Astrocyte (in vitro differentiated cells and primary cell): Measurements from ENCODE around the gene NOXO1. TPM values are rescaled to one million over a fixed set of nuclear protein-coding genes. Genes with fewer than 3 reads are reported as not detected.
A peak's percentile ranks its signal among the peaks of the same experiment; 100 is the strongest.

ENCODE experiments used
- DNase-seq: peaks from one replicate; pipeline ENCODE4 v3.0.0-alpha.2; 2010; ENCODE audit warnings: low read depth
- FAIRE-seq: peaks from 2 replicates; lab custom pipeline; 2011; peaks lifted over from hg19 to GRCh38; lab: Jason Lieb, UNC
- H2AFZ ChIP-seq: 2 replicates; pipeline ENCODE4 v1.6.0; 2012; ENCODE audit warnings: low read depth, low read length, inconsistent platforms
- H3K27ac ChIP-seq: 2 replicates; pipeline ENCODE4 v1.5.1; 2011; ENCODE audit warnings: low read depth, low read length, inconsistent platforms
- H3K27me3 ChIP-seq: 2 replicates; pipeline ENCODE4 v1.6.0; 2011; ENCODE audit warnings: low read length, inconsistent platforms; ENCODE audit not compliant: insufficient read depth
- H3K36me3 ChIP-seq: 2 replicates; pipeline ENCODE4 v1.5.1; 2011; ENCODE audit warnings: low read length, inconsistent platforms; ENCODE audit not compliant: insufficient read depth
- H3K4me1 ChIP-seq: 2 replicates; pipeline ENCODE4 v1.5.1; 2011; ENCODE audit warnings: low read length, inconsistent platforms; ENCODE audit not compliant: insufficient read depth
- H3K4me2 ChIP-seq: 2 replicates; pipeline ENCODE4 v1.6.0; 2012; ENCODE audit warnings: low read length, inconsistent platforms
- H3K4me3 ChIP-seq: 2 replicates; pipeline ENCODE4 v1.5.1; 2011; ENCODE audit warnings: low read depth, mild to moderate bottlenecking, low read length, inconsistent platforms; ENCODE audit not compliant: insufficient read depth
- H3K79me2 ChIP-seq: 2 replicates; pipeline ENCODE4 v1.6.0; 2012; ENCODE audit warnings: mild to moderate bottlenecking, low read length, inconsistent platforms; ENCODE audit not compliant: insufficient read depth
- H3K9ac ChIP-seq: 2 replicates; pipeline ENCODE4 v1.6.0; 2012; ENCODE audit warnings: mild to moderate bottlenecking, low read length, inconsistent platforms
- H3K9me3 ChIP-seq: 2 replicates; pipeline ENCODE4 v1.5.1; 2012; ENCODE audit warnings: low read depth, mild to moderate bottlenecking, low read length, inconsistent platforms; ENCODE audit not compliant: insufficient read depth
- H4K20me1 ChIP-seq: 2 replicates; pipeline ENCODE4 v1.6.0; 2012; ENCODE audit warnings: low read length, inconsistent platforms; ENCODE audit not compliant: insufficient read depth
- H3K27ac Mint-ChIP-seq: one replicate; pipeline ENCODE4 v1.8.0; 2021; ENCODE audit warnings: mild to moderate bottlenecking, mixed read lengths; ENCODE audit not compliant: unreplicated experiment
- H3K27me3 Mint-ChIP-seq: one replicate; pipeline ENCODE4 v1.8.0; 2021; ENCODE audit warnings: low read depth, mixed read lengths; ENCODE audit not compliant: unreplicated experiment
- H3K36me3 Mint-ChIP-seq: one replicate; pipeline ENCODE4 v1.8.0; 2021; ENCODE audit warnings: low read depth, mixed read lengths; ENCODE audit not compliant: unreplicated experiment
- H3K4me1 Mint-ChIP-seq: one replicate; pipeline ENCODE4 v1.8.0; 2021; ENCODE audit warnings: low read depth, mixed read lengths; ENCODE audit not compliant: unreplicated experiment
- H3K4me3 Mint-ChIP-seq: one replicate; pipeline ENCODE4 v1.8.0; 2021; ENCODE audit warnings: mild to moderate bottlenecking, moderate library complexity, mixed read lengths; ENCODE audit not compliant: unreplicated experiment
- H3K9me3 Mint-ChIP-seq: one replicate; pipeline ENCODE4 v1.8.0; 2021; ENCODE audit warnings: mild to moderate bottlenecking, mixed read lengths; ENCODE audit not compliant: unreplicated experiment
- EZH2 ChIP-seq: IDR thresholded peaks from 2 replicates; pipeline ENCODE4 v1.6.1; 2012; ENCODE audit warnings: mild to moderate bottlenecking, low read length, inconsistent platforms; ENCODE audit not compliant: insufficient read depth
- total RNA-seq: library from RNA; stranded (reverse); gene quantifications from 2 replicates; pipeline ENCODE4 v1.2.1, GENCODE V29; 2021
- TF ChIP-seq, protein P1 (sequence below): IDR thresholded peaks from 2 replicates; pipeline ENCODE4 v1.5.1; 2011; ENCODE audit warnings: low read depth, mild to moderate bottlenecking, inconsistent platforms, low read length, moderate library complexity; ENCODE audit not compliant: insufficient read depth

NOXO1 gene
- total RNA-seq, 1 donor from 2014 or later: 0.89 TPM

DNA sequence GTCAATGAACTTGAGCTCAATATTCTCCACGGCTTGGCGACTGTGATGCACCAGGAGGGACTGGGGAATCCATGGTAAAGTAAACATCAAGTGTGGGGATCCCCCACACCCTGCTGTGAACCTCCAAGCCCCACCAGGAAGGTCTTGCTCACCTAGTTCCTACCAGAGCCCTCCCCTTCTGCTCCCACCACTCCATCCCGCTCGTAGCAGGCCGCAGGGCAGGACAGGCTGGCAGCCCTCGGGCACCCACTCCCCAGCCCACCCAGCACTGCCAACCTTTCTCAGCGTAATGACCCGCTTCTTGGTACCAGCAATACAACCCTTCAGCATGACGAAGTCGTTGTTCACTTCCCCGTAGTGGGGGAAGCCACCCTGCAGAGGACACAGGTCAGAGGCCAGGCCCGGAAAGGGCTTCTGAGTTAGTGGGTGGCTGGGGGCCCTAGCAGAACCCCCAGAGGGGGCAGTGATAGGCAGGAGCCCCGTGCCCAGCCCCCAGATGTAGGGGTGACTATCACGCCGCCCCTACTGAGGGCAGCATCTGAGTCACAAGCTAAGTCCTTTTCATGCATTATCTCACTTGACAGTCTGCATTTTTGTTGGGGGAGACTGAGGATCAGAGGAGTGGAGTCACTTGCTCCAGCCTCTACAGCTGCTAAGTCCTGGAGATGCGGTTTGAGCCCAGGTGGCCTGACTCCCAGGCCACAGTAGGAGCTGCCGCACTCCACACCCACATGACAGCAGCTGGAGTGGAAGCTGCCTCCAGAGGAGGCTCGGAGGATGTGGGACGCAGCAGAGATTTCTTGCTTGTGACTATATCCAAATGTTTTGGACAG, 35.5 kb downstream of the NOXO1 start:
- peaks cover 9% of the 10 kb centered on the region for H3K79me2 ChIP-seq
- no peak overlapping the region for H2AFZ ChIP-seq
- H3K9ac ChIP-seq: no peak overlapping the region
- no peak overlapping the region for H3K4me3 ChIP-seq
- H3K4me2 ChIP-seq: no peak overlapping the region
- no peak for FAIRE-seq
- Mint-ChIP-seq H3K27ac (peak overlapping the region; percentile 51), H3K36me3 (no peaks in the 10 kb centered on the region), H3K4me3 (no peak overlapping the region), H3K9me3 (no peaks in the 10 kb centered on the region), H3K4me1 (peaks cover 10% of the 10 kb centered on the region), H3K27me3 (peaks cover 4% of the 10 kb centered on the region)
- TF ChIP-seq, protein P1, sequence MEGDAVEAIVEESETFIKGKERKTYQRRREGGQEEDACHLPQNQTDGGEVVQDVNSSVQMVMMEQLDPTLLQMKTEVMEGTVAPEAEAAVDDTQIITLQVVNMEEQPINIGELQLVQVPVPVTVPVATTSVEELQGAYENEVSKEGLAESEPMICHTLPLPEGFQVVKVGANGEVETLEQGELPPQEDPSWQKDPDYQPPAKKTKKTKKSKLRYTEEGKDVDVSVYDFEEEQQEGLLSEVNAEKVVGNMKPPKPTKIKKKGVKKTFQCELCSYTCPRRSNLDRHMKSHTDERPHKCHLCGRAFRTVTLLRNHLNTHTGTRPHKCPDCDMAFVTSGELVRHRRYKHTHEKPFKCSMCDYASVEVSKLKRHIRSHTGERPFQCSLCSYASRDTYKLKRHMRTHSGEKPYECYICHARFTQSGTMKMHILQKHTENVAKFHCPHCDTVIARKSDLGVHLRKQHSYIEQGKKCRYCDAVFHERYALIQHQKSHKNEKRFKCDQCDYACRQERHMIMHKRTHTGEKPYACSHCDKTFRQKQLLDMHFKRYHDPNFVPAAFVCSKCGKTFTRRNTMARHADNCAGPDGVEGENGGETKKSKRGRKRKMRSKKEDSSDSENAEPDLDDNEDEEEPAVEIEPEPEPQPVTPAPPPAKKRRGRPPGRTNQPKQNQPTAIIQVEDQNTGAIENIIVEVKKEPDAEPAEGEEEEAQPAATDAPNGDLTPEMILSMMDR: no peak
- no peak for TF ChIP-seq EZH2
- H3K9me3 ChIP-seq: no peaks in the 10 kb centered on the region
- peaks cover 5% of the 10 kb centered on the region for H4K20me1 ChIP-seq
- no peaks in the 10 kb centered on the region for H3K27me3 ChIP-seq
- DNase-seq: no peak
- H3K27ac ChIP-seq: no peak overlapping the region
- no peaks in the 10 kb centered on the region for H3K36me3 ChIP-seq
- H3K4me1 ChIP-seq: peaks cover 17% of the 10 kb centered on the region

DNA sequence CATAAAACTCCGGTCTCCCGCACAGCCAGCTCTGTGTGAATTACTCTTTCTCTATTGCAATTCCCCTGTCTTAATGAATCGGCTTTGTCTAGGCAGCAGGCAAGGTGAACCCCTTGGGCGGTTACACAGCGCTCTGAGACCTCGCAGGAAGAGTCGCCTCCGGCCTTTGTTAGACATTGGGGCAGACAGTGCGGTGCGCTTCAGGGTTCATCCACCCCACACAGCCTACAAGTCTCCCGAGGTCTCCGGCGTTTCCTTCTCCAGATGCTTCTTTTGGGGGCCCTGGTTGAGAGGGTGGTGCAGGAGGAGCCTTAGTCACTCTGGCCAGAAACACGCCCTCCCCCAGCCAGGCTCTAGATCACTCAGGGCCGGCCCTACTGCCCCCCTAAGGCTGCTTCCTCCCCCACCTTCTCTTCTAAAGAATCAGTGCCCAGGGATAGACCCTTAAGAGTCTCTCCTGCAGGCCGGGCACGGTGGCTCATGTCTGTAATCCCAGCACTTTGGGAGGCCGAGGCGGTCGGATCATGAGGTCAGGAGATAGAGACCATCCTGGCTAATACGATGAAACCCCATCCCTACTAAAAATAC, 36.6 kb downstream of the NOXO1 start:
- no peak overlapping the region for H3K4me2 ChIP-seq
- Mint-ChIP-seq H3K36me3 (no peaks in the 10 kb centered on the region), H3K4me1 (peaks cover 10% of the 10 kb centered on the region), H3K27ac (no peak overlapping the region), H3K9me3 (no peaks in the 10 kb centered on the region), H3K4me3 (no peak overlapping the region), H3K27me3 (peaks cover 4% of the 10 kb centered on the region)
- no peak for FAIRE-seq
- DNase-seq: no peak
- no peak for TF ChIP-seq EZH2
- TF ChIP-seq, protein P1: no peak
- H3K9me3 ChIP-seq: no peaks in the 10 kb centered on the region
- H3K4me3 ChIP-seq: no peak overlapping the region
- H3K36me3 ChIP-seq: no peaks in the 10 kb centered on the region
- H3K9ac ChIP-seq: no peak overlapping the region
- H4K20me1 ChIP-seq: peaks cover 10% of the 10 kb centered on the region
- H2AFZ ChIP-seq: no peak overlapping the region
- H3K4me1 ChIP-seq: peaks cover 21% of the 10 kb centered on the region
- H3K27me3 ChIP-seq: no peaks in the 10 kb centered on the region
- H3K27ac ChIP-seq: no peak overlapping the region
- peaks cover 16% of the 10 kb centered on the region for H3K79me2 ChIP-seq
